Esophagus mucosa (tissue), 1 donor: ENCODE data around the gene CACNA1C. TPM values are rescaled to one million over a fixed set of nuclear protein-coding genes. Genes with fewer than 3 reads are reported as not detected.
A peak's percentile ranks its signal among the peaks of the same experiment; 100 is the strongest.

Experiments used
- ATAC-seq: fragments of 200-7000 bp; cut with Tn5 transposase; one replicate; pipeline ENCODE4 v1.9.1; 2020
- total RNA-seq: library from RNA; stranded (reverse); gene quantifications from one replicate; pipeline ENCODE4 v1.2.4, GENCODE V29; 2023
- donor health status: DM: yes; HTN: yes; CAD: no.

CACNA1C gene
- total RNA-seq, 1 donor from 2014 or later = 1.1 TPM

GRCh38 chr12:2636741-2637340, 584.1 kb downstream of the CACNA1C start:
- ATAC-seq = no peak

GRCh38 chr12:2637371-2637770, 584.6 kb downstream of the CACNA1C start:
- ATAC-seq = no peak

GRCh38 chr12:2638273-2639019, 585.7 kb downstream of the CACNA1C start:
- no peak for ATAC-seq

- ATAC-seq = no peak
These were observed 586.2 kb downstream of the CACNA1C start for GRCh38 chr12:2639020-2639298.

GRCh38 chr12:2640281-2640680, 587.5 kb downstream of the CACNA1C start:
- no peak for ATAC-seq

- ATAC-seq = peak; percentile 83
These were observed 587.9 kb downstream of the CACNA1C start for GRCh38 chr12:2640709-2641108.

- no peak for ATAC-seq
These were observed 588.4 kb downstream of the CACNA1C start for GRCh38 chr12:2641207-2641606.

- ATAC-seq = no peak
These were observed 589.0 kb downstream of the CACNA1C start for GRCh38 chr12:2641761-2642160.

GRCh38 chr12:2642176-2642892, 589.5 kb downstream of the CACNA1C start:
- ATAC-seq = no peak

GRCh38 chr12:2642896-2643425, 590.2 kb downstream of the CACNA1C start:
- ATAC-seq = no peak

- no peak for ATAC-seq
These were observed 590.9 kb downstream of the CACNA1C start for GRCh38 chr12:2643576-2644135.

GRCh38 chr12:2644683-2645405, 592.1 kb downstream of the CACNA1C start:
- ATAC-seq = no peak

- ATAC-seq = no peak
These were observed 592.7 kb downstream of the CACNA1C start for GRCh38 chr12:2645460-2645859.

GRCh38 chr12:2646341-2646740, 593.6 kb downstream of the CACNA1C start:
- no peak for ATAC-seq

GRCh38 chr12:2647186-2647585, 594.4 kb downstream of the CACNA1C start:
- ATAC-seq = no peak

- no peak for ATAC-seq
These were observed 595.6 kb downstream of the CACNA1C start for GRCh38 chr12:2648406-2648805.

GRCh38 chr12:2649201-2650030, 596.6 kb downstream of the CACNA1C start:
- no peak for ATAC-seq

- peak; percentile 7 for ATAC-seq
These were observed 597.7 kb downstream of the CACNA1C start for GRCh38 chr12:2650261-2651067.

- ATAC-seq = no peak
These were observed 598.5 kb downstream of the CACNA1C start for GRCh38 chr12:2651068-2651965.

- ATAC-seq = no peak
These were observed 599.2 kb downstream of the CACNA1C start for GRCh38 chr12:2652011-2652400.
